Measurements from ENCODE around the gene HOXB6.
A peak's percentile ranks its signal among the peaks of the same experiment; 100 is the strongest.

The HOXB6 gene

GRCh38 chr17:48587276-48588073 is 17.3 kb downstream of the HOXB6 start:
- DNase-seq (ENCODE audit: low read depth): no peak
- peaks cover 4% of the 10 kb centered on the region for H3K36me3 ChIP-seq (ENCODE audit: control insufficient read depth, insufficient read depth, low read length, severe bottlenecking)
- H3K9me3 ChIP-seq (ENCODE audit: control insufficient read depth, low read length): no peaks in the 10 kb centered on the region
- H3K4me1 ChIP-seq (ENCODE audit: control insufficient read depth, insufficient read depth, low read length): peaks cover 40% of the 10 kb centered on the region
- no peak overlapping the region for H3K4me3 ChIP-seq (ENCODE audit: low read length)
- H3K27me3 ChIP-seq (replicated peaks; ENCODE audit: control insufficient read depth, insufficient read depth, low read length): no peaks in the 10 kb centered on the region
- H3K9ac ChIP-seq (ENCODE audit: low read length): peak overlapping the region; percentile 97

GRCh38 chr17:48586355-48587258 is 18.2 kb downstream of the HOXB6 start:
- Histone ChIP-seq H3K36me3 (ENCODE audit: control insufficient read depth, insufficient read depth, low read length, severe bottlenecking) (peaks cover 4% of the 10 kb centered on the region), H3K9me3 (ENCODE audit: control insufficient read depth, low read length) (no peaks in the 10 kb centered on the region), H3K4me3 (ENCODE audit: low read length) (peak overlapping the region; percentile 90), H3K9ac (ENCODE audit: low read length) (peak overlapping the region; percentile 97), H3K4me1 (ENCODE audit: control insufficient read depth, insufficient read depth, low read length) (peaks cover 42% of the 10 kb centered on the region), H3K27me3 (replicated peaks; ENCODE audit: control insufficient read depth, insufficient read depth, low read length) (no peaks in the 10 kb centered on the region)
- DNase-seq (ENCODE audit: low read depth): no peak

- Histone ChIP-seq H3K9ac (ENCODE audit: low read length) (peak overlapping the region; percentile 47), H3K4me1 (ENCODE audit: control insufficient read depth, insufficient read depth, low read length) (peaks cover 56% of the 10 kb centered on the region), H3K9me3 (ENCODE audit: control insufficient read depth, low read length) (no peaks in the 10 kb centered on the region), H3K36me3 (ENCODE audit: control insufficient read depth, insufficient read depth, low read length, severe bottlenecking) (no peaks in the 10 kb centered on the region), H3K27me3 (replicated peaks; ENCODE audit: control insufficient read depth, insufficient read depth, low read length) (no peaks in the 10 kb centered on the region), H3K4me3 (ENCODE audit: low read length) (peak overlapping the region; percentile 90)
- DNase-seq (ENCODE audit: low read depth): no peak
Observed at GRCh38 chr17:48584223-48584741, 20.5 kb downstream of the HOXB6 start.

- Histone ChIP-seq H3K36me3 (ENCODE audit: control insufficient read depth, insufficient read depth, low read length, severe bottlenecking) (no peaks in the 10 kb centered on the region), H3K9me3 (ENCODE audit: control insufficient read depth, low read length) (no peaks in the 10 kb centered on the region), H3K27me3 (replicated peaks; ENCODE audit: control insufficient read depth, insufficient read depth, low read length) (no peaks in the 10 kb centered on the region), H3K4me1 (ENCODE audit: control insufficient read depth, insufficient read depth, low read length) (peaks cover 61% of the 10 kb centered on the region), H3K4me3 (ENCODE audit: low read length) (peak overlapping the region; percentile 90), H3K9ac (ENCODE audit: low read length) (peak overlapping the region; percentile 47)
- no peak for DNase-seq (ENCODE audit: low read depth)
Observed at GRCh38 chr17:48583708-48584222, 21.0 kb downstream of the HOXB6 start.

GRCh38 chr17:48582750-48583069 is 22.1 kb downstream of the HOXB6 start:
- Histone ChIP-seq H3K4me1 (ENCODE audit: control insufficient read depth, insufficient read depth, low read length) (peaks cover 54% of the 10 kb centered on the region), H3K27me3 (replicated peaks; ENCODE audit: control insufficient read depth, insufficient read depth, low read length) (no peaks in the 10 kb centered on the region), H3K9me3 (ENCODE audit: control insufficient read depth, low read length) (no peaks in the 10 kb centered on the region), H3K36me3 (ENCODE audit: control insufficient read depth, insufficient read depth, low read length, severe bottlenecking) (no peaks in the 10 kb centered on the region), H3K4me3 (ENCODE audit: low read length) (peak overlapping the region; percentile 90), H3K9ac (ENCODE audit: low read length) (peak overlapping the region; percentile 91)
- no peak for DNase-seq (ENCODE audit: low read depth)

GRCh38 chr17:48579760-48580554 is 24.8 kb downstream of the HOXB6 start:
- Histone ChIP-seq H3K27me3 (replicated peaks; ENCODE audit: control insufficient read depth, insufficient read depth, low read length) (no peaks in the 10 kb centered on the region), H3K36me3 (ENCODE audit: control insufficient read depth, insufficient read depth, low read length, severe bottlenecking) (no peaks in the 10 kb centered on the region), H3K4me1 (ENCODE audit: control insufficient read depth, insufficient read depth, low read length) (peaks cover 54% of the 10 kb centered on the region), H3K9me3 (ENCODE audit: control insufficient read depth, low read length) (no peaks in the 10 kb centered on the region), H3K9ac (ENCODE audit: low read length) (peak overlapping the region; percentile 91), H3K4me3 (ENCODE audit: low read length) (peak overlapping the region; percentile 90)
- DNase-seq (ENCODE audit: low read depth): no peak

- H3K27me3 ChIP-seq (replicated peaks; ENCODE audit: control insufficient read depth, insufficient read depth, low read length): no peaks in the 10 kb centered on the region
- no peaks in the 10 kb centered on the region for H3K36me3 ChIP-seq (ENCODE audit: control insufficient read depth, insufficient read depth, low read length, severe bottlenecking)
- peak overlapping the region; percentile 90 for H3K4me3 ChIP-seq (ENCODE audit: low read length)
- no peak for DNase-seq (ENCODE audit: low read depth)
- H3K4me1 ChIP-seq (ENCODE audit: control insufficient read depth, insufficient read depth, low read length): peaks cover 56% of the 10 kb centered on the region
- H3K9me3 ChIP-seq (ENCODE audit: control insufficient read depth, low read length): no peaks in the 10 kb centered on the region
- H3K9ac ChIP-seq (ENCODE audit: low read length): peak overlapping the region; percentile 93
Observed at GRCh38 chr17:48579471-48579759, 25.4 kb downstream of the HOXB6 start.

- Histone ChIP-seq H3K9me3 (ENCODE audit: control insufficient read depth, low read length) (no peaks in the 10 kb centered on the region), H3K9ac (ENCODE audit: low read length) (peak overlapping the region; percentile 93), H3K36me3 (ENCODE audit: control insufficient read depth, insufficient read depth, low read length, severe bottlenecking) (no peaks in the 10 kb centered on the region), H3K4me3 (ENCODE audit: low read length) (peak overlapping the region; percentile 87), H3K4me1 (ENCODE audit: control insufficient read depth, insufficient read depth, low read length) (peaks cover 56% of the 10 kb centered on the region), H3K27me3 (replicated peaks; ENCODE audit: control insufficient read depth, insufficient read depth, low read length) (no peaks in the 10 kb centered on the region)
- DNase-seq (ENCODE audit: low read depth): no peak
Observed at GRCh38 chr17:48578616-48579470, 25.9 kb downstream of the HOXB6 start.

- peaks cover 62% of the 10 kb centered on the region for H3K4me1 ChIP-seq (ENCODE audit: control insufficient read depth, insufficient read depth, low read length)
- no peaks in the 10 kb centered on the region for H3K9me3 ChIP-seq (ENCODE audit: control insufficient read depth, low read length)
- no peak for DNase-seq (ENCODE audit: low read depth)
- H3K4me3 ChIP-seq (ENCODE audit: low read length): peak within 1 kb of the TSS; percentile 87
- H3K9ac ChIP-seq (ENCODE audit: low read length): peak within 1 kb of the TSS; percentile 93
- no peaks in the 10 kb centered on the region for H3K27me3 ChIP-seq (replicated peaks; ENCODE audit: control insufficient read depth, insufficient read depth, low read length)
- H3K36me3 ChIP-seq (ENCODE audit: control insufficient read depth, insufficient read depth, low read length, severe bottlenecking): no peaks in the 10 kb centered on the region
Observed at GRCh38 chr17:48577946-48578615, 26.7 kb downstream of the HOXB6 start, which contains the start of gene HOXB4. TSS of gene HOXB4 (minus strand) at chr17:48578350. CDS start at chr17:48578319, 31 bp downstream.
